RCC 7860 (cell line): ENCODE results near the gene TMEM170B.
"Not testable (repeated sequence)": the region's sequence is repeated elsewhere in the genome, so short reads cannot be mapped to it uniquely, and the experiment has no call there.

Source experiments
- DNase-seq: peaks from one replicate; pipeline ENCODE4 v3.0.0-alpha.2; 2015; ENCODE audit warnings: low spot score
- FAIRE-seq: peaks from 2 replicates; lab custom pipeline; 2012; peaks lifted over from hg19 to GRCh38; lab: Jason Lieb, UNC

The TMEM170B gene

DNA sequence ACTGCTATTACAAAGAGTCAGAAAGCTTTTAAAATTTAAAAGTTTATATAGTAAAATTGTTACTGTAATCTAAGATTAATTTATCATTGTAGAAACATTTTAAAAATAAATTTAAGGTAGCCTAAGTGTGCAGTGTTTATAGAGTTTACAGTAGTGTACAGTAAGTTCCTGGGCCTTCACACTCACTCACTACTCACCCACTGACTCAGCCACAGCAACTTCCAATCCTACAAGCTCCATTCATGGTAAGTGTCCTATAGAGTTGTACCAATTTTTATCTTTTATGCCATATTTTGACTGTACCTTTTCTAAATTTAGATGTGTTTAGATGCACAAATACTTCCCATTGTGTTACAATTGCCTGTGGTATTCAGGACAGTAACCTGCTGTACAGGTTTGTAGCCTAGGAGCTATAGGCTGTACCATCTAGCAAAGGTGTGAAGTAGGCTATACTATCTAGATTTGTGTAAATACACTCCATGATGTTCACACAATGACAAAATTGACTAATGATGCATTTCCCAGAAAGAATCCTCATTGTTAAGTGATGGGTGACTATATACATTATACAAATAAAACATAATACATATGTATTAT lies 10.2 kb upstream of the TMEM170B start:
- DNase-seq: no peak
- FAIRE-seq: no peak

- FAIRE-seq (no peak), DNase-seq (no peak)
Measured at GRCh38 chr6:11528996-11529395, 8.6 kb upstream of the TMEM170B start.

GRCh38 chr6:11532097-11532496 lies 5.5 kb upstream of the TMEM170B start:
- DNase-seq (no peak), FAIRE-seq (no peak)

DNA sequence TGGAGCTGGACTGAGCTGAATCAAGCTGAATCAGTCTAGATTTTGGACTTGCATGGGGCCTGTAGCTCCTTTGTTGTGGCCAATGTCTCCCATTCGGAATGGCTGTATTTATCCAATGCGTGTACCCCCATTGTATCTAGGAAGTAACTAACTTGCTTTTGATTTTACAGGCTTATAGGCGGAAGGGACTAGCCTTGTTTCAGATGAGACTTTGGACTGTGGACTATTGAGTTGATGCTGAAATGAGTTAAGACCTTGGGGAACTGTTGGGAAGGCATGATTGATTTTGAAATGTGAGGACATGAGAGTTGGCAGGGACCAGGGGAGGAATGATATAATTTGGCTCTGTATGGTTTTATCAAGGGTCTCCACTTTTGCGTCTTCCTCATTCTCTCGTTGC lies 3.0 kb upstream of the TMEM170B start:
- FAIRE-seq (no peak), DNase-seq (no peak)

GRCh38 chr6:11535801-11536230 lies 1.7 kb upstream of the TMEM170B start:
- FAIRE-seq: no peak

GRCh38 chr6:11536795-11537194 lies 754 bp upstream of the TMEM170B start:
- DNase-seq (no peak), FAIRE-seq (no peak)

More at GRCh38 chr6:11535801-11536230, 1.7 kb upstream of the TMEM170B start:
- peak; percentile 27 for DNase-seq

GRCh38 chr6:11538052-11538818 lies 686 bp downstream of the TMEM170B start:
- DNase-seq (no peak), FAIRE-seq (no peak)

GRCh38 chr6:11538819-11539468 lies 1.4 kb downstream of the TMEM170B start:
- DNase-seq: no peak
- FAIRE-seq: no peak

- no peak for FAIRE-seq
- DNase-seq: no peak
Measured at GRCh38 chr6:11542863-11543262, 5.3 kb downstream of the TMEM170B start.

DNA sequence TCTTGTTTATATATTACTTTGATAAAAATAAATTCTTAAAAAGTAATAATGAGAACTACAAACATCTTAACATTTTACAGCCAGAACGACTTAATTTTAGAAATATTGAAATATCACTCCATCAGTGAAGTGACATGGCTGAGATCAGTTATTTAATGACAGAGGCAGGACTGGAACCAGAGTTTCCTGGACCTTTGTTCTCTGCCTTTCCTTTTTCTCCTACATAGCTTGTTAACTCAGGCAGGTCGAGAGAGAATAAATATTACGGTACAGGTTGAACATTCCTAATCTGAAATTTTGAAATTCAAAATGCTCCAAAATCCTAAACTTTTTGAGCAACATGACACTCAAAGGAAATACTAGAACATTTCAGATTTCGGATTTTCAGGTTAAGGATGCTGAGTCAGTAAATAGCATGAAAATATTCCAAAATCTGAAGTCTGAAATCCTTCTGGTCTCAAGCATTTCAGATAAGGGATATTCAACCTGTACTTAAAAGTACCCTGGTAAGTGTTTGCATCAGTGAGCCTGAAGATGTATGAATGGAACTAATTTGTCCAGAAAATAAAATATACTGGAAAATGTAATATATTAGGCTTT lies 6.5 kb downstream of the TMEM170B start:
- FAIRE-seq: no peak
- DNase-seq: no peak

DNA sequence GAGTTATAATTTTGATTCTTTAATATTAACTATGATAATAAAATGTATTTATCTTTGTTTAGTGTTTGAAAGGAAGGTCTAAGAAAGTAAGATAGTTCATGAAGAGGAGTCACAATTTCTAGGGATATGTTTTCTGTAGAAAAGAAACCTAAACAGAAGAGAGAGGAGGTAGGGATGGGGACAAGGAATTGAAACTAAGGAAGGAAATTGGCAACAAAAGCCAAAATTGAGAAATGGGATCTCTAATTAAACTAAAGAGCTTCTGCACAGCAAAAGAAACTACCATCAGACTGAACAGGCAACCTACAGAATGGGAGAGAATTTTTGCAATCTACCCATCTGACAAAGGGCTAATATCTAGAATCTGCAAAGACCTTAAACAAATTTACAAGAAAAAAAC lies 10.3 kb downstream of the TMEM170B start:
- not testable (repeated sequence) for FAIRE-seq, DNase-seq

DNA sequence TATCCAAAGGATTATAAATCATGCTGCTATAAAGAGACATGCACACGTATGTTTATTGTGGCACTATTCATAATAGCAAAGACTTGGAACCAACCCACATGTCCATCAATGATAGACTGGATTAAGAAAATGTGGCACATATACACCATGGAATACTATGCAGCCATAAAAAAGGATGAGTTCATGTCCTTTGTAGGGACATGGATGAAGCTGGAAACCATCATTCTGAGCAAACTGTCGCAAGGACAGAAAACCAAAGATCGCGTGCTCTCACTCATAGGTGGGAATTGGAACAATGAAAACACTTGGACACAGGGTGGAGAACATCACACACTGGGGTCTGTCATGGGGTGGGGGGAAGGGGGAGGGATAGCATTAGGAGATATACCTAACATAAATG lies 11.0 kb downstream of the TMEM170B start:
- not testable (repeated sequence) for FAIRE-seq, DNase-seq

DNA sequence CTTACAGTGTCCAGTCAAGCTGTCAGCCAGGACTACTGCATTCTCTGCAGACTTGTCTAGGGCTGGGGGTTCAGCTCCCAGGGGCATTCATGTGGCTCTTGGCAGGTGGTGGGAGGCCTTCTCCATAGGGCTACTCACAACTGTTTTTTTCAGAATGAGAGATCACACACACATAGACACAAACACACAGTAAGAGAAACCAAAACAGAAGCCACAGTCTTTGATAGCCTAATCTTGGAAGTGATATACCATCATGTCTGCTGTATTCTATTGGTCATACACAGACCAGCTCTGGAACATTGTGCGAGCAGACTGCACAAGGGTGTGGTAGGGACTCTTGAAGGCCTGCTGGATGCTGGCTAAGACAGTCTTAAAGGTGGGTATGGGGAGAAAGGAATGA lies 13.5 kb downstream of the TMEM170B start:
- FAIRE-seq (no peak), DNase-seq (no peak)

GRCh38 chr6:11552442-11552841 lies 14.9 kb downstream of the TMEM170B start:
- no peak for DNase-seq
- no peak for FAIRE-seq

GRCh38 chr6:11553824-11554223 lies 16.3 kb downstream of the TMEM170B start:
- no peak for FAIRE-seq
- DNase-seq: no peak

- DNase-seq: no peak
- no peak for FAIRE-seq
Measured at GRCh38 chr6:11556309-11556708, 18.8 kb downstream of the TMEM170B start.

DNA sequence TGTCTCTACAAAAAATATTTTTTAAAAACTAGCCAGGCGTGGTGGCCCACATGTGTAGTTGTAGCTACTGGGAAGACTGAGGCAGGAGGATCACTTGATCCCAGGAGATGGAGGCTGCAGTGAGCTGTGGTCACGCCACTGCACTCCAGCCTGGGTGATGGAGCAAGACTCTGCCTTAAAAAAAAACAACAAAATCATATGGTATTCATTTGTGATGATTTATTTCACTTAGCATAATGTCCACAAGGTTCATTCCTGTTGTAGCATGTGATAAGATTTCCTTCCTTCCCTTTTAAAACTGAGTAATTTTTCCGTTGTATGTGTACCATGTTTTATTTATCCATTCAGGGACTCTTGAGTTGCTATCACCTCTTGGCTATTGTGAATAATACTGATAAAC lies 26.2 kb downstream of the TMEM170B start:
- DNase-seq (no peak), FAIRE-seq (no peak)

DNA sequence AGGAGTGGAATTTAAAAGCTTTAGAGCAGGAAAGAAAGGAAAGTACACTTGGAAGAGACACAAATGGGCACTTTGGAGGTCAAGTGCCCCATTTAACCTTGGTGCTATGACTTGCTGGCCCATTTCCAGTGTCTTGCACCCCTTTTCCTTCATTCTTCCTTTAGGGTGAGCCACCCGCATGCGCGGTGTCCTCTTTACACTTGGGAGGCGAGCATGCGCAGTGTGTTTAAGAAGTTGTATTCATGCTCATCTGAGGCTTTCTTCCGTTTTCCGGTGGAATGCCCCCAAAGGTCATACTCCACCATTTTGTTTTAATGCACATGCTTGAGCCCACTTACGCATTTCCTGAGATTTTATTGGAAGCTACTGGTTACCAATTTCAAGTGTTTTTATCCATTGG lies 29.1 kb downstream of the TMEM170B start:
- DNase-seq (no peak), FAIRE-seq (no peak)

- DNase-seq: no peak
- FAIRE-seq: no peak
Measured at GRCh38 chr6:11571073-11571472, 33.5 kb downstream of the TMEM170B start.

- DNase-seq (peak; percentile 52), FAIRE-seq (peak; percentile 72)
Measured at GRCh38 chr6:11575408-11576033, 38.0 kb downstream of the TMEM170B start.
